Measurements from ENCODE around the gene PEX7. TPM values are rescaled to one million over a fixed set of nuclear protein-coding genes. Genes with fewer than 3 reads are reported as not detected.

PEX7 gene
- total RNA-seq, 1 experiment from 2014 or later, result 8.1 TPM

DNA sequence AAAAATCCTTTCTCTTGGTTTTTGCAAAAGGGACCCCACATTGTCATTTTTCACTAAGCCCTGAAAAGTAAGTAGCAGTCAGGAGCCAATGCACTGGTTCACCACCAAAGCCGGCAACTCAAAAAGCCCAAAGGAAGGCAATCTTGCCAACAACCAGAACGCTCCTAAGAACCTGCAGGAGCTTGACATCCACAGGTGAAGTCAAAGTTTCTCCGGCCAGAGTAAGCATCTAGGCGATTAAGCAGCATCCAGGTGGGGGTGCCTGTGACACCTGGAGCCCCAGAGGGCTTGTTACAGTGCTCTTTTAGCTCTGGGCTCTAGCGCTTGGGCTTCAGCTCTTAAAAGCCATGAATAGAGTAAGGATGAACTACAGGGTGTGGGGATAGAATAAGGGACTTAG, 135.8 kb downstream of the PEX7 start:
- H3K4me3 ChIP-seq (replicated peaks in 1 of 2; ENCODE audit: low read depth in 1 of 2, low read length in 2 of 2), result no peak overlapping the region
- POLR2A ChIA-PET, result no interaction called here
- H3K27me3 ChIP-seq (ENCODE audit: insufficient read depth, low read length), result no peaks in the 10 kb centered on the region
- no peak overlapping the region for H2AFZ ChIP-seq (ENCODE audit: low read depth, low read length, poor library complexity, severe bottlenecking)
- DNase-seq (ENCODE audit: low read depth, low spot score) (no peak), ATAC-seq (no peak)
- H3K4me2 ChIP-seq (ENCODE audit: low read length), result no peak overlapping the region
- TF ChIP-seq TCF7L2 (IDR thresholded peaks at IDR 0.05; ENCODE audit: borderline replicate concordance, extremely low read depth, insufficient read depth, insufficient read length), result no peak
- no peak for TF ChIP-seq FOSL1 (IDR thresholded peaks at IDR 0.05; ENCODE audit: low read depth)
- TF ChIP-seq JUND (IDR thresholded peaks at IDR 0.05), result no peak
- TF ChIP-seq EZH2 (IDR thresholded peaks at IDR 0.05), result no peak
- TF ChIP-seq, protein P1, sequence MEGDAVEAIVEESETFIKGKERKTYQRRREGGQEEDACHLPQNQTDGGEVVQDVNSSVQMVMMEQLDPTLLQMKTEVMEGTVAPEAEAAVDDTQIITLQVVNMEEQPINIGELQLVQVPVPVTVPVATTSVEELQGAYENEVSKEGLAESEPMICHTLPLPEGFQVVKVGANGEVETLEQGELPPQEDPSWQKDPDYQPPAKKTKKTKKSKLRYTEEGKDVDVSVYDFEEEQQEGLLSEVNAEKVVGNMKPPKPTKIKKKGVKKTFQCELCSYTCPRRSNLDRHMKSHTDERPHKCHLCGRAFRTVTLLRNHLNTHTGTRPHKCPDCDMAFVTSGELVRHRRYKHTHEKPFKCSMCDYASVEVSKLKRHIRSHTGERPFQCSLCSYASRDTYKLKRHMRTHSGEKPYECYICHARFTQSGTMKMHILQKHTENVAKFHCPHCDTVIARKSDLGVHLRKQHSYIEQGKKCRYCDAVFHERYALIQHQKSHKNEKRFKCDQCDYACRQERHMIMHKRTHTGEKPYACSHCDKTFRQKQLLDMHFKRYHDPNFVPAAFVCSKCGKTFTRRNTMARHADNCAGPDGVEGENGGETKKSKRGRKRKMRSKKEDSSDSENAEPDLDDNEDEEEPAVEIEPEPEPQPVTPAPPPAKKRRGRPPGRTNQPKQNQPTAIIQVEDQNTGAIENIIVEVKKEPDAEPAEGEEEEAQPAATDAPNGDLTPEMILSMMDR (IDR thresholded peaks at IDR 0.05 in 2 of 3, conservative IDR thresholded peaks at IDR 0.05 in 1 of 3; ENCODE audit: borderline replicate concordance in 1 of 3, insufficient read depth in 1 of 3, low read depth in 2 of 3, low read length in 2 of 3), result no peak
- TF ChIP-seq CBX3 (IDR thresholded peaks at IDR 0.05; ENCODE audit: low read depth), result no peak
- TF ChIP-seq EGR1 (IDR thresholded peaks at IDR 0.05; ENCODE audit: low read depth), result no peak
- TF ChIP-seq, protein P2, sequence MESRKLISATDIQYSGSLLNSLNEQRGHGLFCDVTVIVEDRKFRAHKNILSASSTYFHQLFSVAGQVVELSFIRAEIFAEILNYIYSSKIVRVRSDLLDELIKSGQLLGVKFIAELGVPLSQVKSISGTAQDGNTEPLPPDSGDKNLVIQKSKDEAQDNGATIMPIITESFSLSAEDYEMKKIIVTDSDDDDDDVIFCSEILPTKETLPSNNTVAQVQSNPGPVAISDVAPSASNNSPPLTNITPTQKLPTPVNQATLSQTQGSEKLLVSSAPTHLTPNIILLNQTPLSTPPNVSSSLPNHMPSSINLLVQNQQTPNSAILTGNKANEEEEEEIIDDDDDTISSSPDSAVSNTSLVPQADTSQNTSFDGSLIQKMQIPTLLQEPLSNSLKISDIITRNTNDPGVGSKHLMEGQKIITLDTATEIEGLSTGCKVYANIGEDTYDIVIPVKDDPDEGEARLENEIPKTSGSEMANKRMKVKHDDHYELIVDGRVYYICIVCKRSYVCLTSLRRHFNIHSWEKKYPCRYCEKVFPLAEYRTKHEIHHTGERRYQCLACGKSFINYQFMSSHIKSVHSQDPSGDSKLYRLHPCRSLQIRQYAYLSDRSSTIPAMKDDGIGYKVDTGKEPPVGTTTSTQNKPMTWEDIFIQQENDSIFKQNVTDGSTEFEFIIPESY (IDR thresholded peaks at IDR 0.05; ENCODE audit: extremely low read depth, insufficient replicate concordance, low read length), result no peak
- no peak for TF ChIP-seq POLR2AphosphoS5 (IDR thresholded peaks at IDR 0.05; ENCODE audit: low read depth, low read length)
- no peak for TF ChIP-seq ZNF274 (IDR thresholded peaks at IDR 0.05; ENCODE audit: low read depth, low read length)
- no peak for TF ChIP-seq YY1 (IDR thresholded peaks at IDR 0.05; ENCODE audit: extremely low read depth, insufficient replicate concordance, low read depth, low read length)
- TF ChIP-seq ZFX (IDR thresholded peaks at IDR 0.05), result no peak
- no peaks in the 10 kb centered on the region; a peak in 1 of 4 replicates for H3K4me1 ChIP-seq (ENCODE audit: control insufficient read depth in 1 of 2, insufficient read depth in 2 of 2, low read length in 2 of 2)
- no peak overlapping the region for H3K27ac ChIP-seq (ENCODE audit: low read depth, low read length)
- CTCF ChIA-PET, result interaction anchor here (1.3 kb wide), 1 partner anchor 136 kb away, joined by 3 read pairs; no protein-coding TSS in a partner anchor
- H3K36me3 ChIP-seq (ENCODE audit: control insufficient read depth in 1 of 2, insufficient read depth in 2 of 2, low read length in 2 of 2), result no peaks in the 10 kb centered on the region
- no peaks in the 10 kb centered on the region for H3K9me2 ChIP-seq (ENCODE audit: insufficient read depth)
- BruUV-seq (replicated peaks), result no TSS peak
- no peak overlapping the region for H3K9ac ChIP-seq (ENCODE audit: low read length)
- RAD21 ChIA-PET (ENCODE audit: low non-redundant PET in 1 of 2, low total read pairs in 2 of 2, uncharacterized antibody in 2 of 2, unreplicated experiment in 2 of 2), result no interaction called here
- intact Hi-C loops (cut with micrococcal nuclease), result no loop called here
- H3K79me2 ChIP-seq (ENCODE audit: insufficient read depth, low read length), result no peaks in the 10 kb centered on the region
- H3K9me3 ChIP-seq (ENCODE audit: control insufficient read depth in 1 of 2, insufficient read depth in 1 of 2, low read depth in 1 of 2, low read length in 2 of 2), result no peaks in the 10 kb centered on the region
- no peaks in the 10 kb centered on the region for H4K20me1 ChIP-seq (ENCODE audit: insufficient read depth)

Data from HCT116 (cell line).